Liver (tissue), 3 donors: ENCODE measurements around the gene IQSEC3.

Experiments used
- CTCF ChIP-seq: fragments of 150-350 bp; IDR thresholded peaks from 2 replicates; pipeline ENCODE4 v1.5.1; 2017; ENCODE audit warnings: improper control_type of control experiment, low read depth, low read length; ENCODE audit not compliant: missing input control
- EGR1 ChIP-seq, 2 donors: IDR thresholded peaks; 2 replicates each; pipeline ENCODE4 v1.6.1; 2016 to 2018; ENCODE audit warnings: antibody characterized with exemption in 2 of 2, low read depth in 2 of 2
- donor health status: healthy.
- donor health status: healthy.

GRCh38 chr12:204261-204678, 137.7 kb downstream of the IQSEC3 start:
- TF ChIP-seq EGR1 (IDR thresholded peaks at IDR 0.05; ENCODE audit: low read depth in 2 of 2): no peak
- no peak for TF ChIP-seq CTCF
